KMS-11 (cell line): Measurements from ENCODE around the gene RCBTB1.

Experiments used
- H2AFZ ChIP-seq: fragments of 200-600 bp; sonication (generic); 2 replicates; pipeline ENCODE4 v1.6.1; 2016; ENCODE audit warnings: antibody characterized with exemption, mixed run types, low read depth
- H3K27ac ChIP-seq: fragments of 200-600 bp; sonication (generic); 2 replicates; pipeline ENCODE4 v1.6.1; 2016; ENCODE audit warnings: mild to moderate bottlenecking, mixed run types
- H3K27me3 ChIP-seq: fragments of 200-600 bp; sonication (generic); 2 replicates; pipeline ENCODE4 v1.6.1; 2017; ENCODE audit warnings: mild to moderate bottlenecking, low read depth, mixed run types, moderate library complexity; ENCODE audit not compliant: insufficient read depth
- H3K36me3 ChIP-seq: fragments of 200-600 bp; sonication (generic); 2 replicates; pipeline ENCODE4 v1.6.1; 2017; ENCODE audit warnings: mild to moderate bottlenecking, mixed run types; ENCODE audit not compliant: insufficient read depth
- H3K4me1 ChIP-seq: fragments of 200-600 bp; sonication (generic); 2 replicates; pipeline ENCODE4 v1.6.1; 2016; ENCODE audit warnings: mild to moderate bottlenecking, low read depth, mixed run types; ENCODE audit not compliant: poor library complexity, severe bottlenecking
- H3K4me2 ChIP-seq: fragments of 200-600 bp; sonication (generic); 2 replicates; pipeline ENCODE4 v1.7.0; 2016; ENCODE audit warnings: mild to moderate bottlenecking, mixed run types
- H3K4me3 ChIP-seq: fragments of 200-600 bp; sonication (generic); IDR thresholded peaks from 2 replicates; pipeline ENCODE4 v1.6.1; 2017; ENCODE audit warnings: low read depth, low read length, mixed read lengths; ENCODE audit not compliant: insufficient read depth
- H3K79me2 ChIP-seq: fragments of 200-600 bp; sonication (generic); 2 replicates; pipeline ENCODE4 v1.6.1; 2016; ENCODE audit warnings: low read depth, mixed run types; ENCODE audit not compliant: insufficient read depth
- H3K9ac ChIP-seq: fragments of 200-600 bp; sonication (generic); 2 replicates; pipeline ENCODE4 v1.6.1; 2016; ENCODE audit warnings: mild to moderate bottlenecking, mixed run types
- H4K20me1 ChIP-seq: fragments of 200-600 bp; sonication (generic); 2 replicates; pipeline ENCODE4 v1.6.1; 2016; ENCODE audit warnings: mild to moderate bottlenecking, mixed run types; ENCODE audit not compliant: insufficient read depth
- CTCF ChIP-seq: fragments of 200-600 bp; sonication (generic); conservative IDR thresholded peaks from 2 replicates; pipeline ENCODE4 v1.6.1; 2017; ENCODE audit warnings: low read depth, mild to moderate bottlenecking, antibody characterized with exemption, low read length, moderate library complexity, mixed read lengths

Gene RCBTB1

DNA sequence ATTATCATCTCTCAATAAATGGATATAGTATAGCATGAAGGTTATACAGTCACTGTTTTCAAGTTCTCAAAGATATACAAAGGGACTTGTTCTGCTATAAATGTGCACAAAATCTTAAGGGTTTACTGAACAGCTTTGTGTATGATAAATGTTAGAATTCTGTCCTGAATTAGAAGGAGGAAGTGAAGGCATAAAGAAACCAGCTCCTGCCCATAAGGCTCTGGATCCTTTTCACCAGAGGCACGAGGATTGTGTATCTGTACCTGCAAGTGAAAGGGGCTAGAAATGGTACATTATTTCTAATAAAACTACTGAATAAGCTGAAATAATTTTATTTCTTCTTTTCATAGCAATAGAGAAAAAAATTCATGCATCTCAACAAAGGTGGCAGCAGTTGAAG, 57.2 kb downstream of the RCBTB1 start:
- Histone ChIP-seq H3K4me2 (no peak overlapping the region), H4K20me1 (no peaks in the 10 kb centered on the region), H3K4me3 (no peak overlapping the region), H3K27ac (no peak overlapping the region), H3K4me1 (peaks cover 8% of the 10 kb centered on the region), H3K79me2 (no peaks in the 10 kb centered on the region), H2AFZ (no peak overlapping the region), H3K27me3 (no peaks in the 10 kb centered on the region), H3K36me3 (no peaks in the 10 kb centered on the region), H3K9ac (no peak overlapping the region)
- TF ChIP-seq CTCF = no peak

GRCh38 chr13:49527123-49527522, 58.2 kb downstream of the RCBTB1 start:
- no peak overlapping the region for H3K9ac ChIP-seq
- no peak overlapping the region for H3K27ac ChIP-seq
- no peak overlapping the region for H3K4me3 ChIP-seq
- no peaks in the 10 kb centered on the region for H3K4me1 ChIP-seq
- no peak overlapping the region for H3K4me2 ChIP-seq
- no peaks in the 10 kb centered on the region for H3K36me3 ChIP-seq
- no peak for TF ChIP-seq CTCF
- no peak overlapping the region for H2AFZ ChIP-seq
- no peaks in the 10 kb centered on the region for H3K79me2 ChIP-seq
- no peaks in the 10 kb centered on the region for H4K20me1 ChIP-seq
- H3K27me3 ChIP-seq = no peaks in the 10 kb centered on the region

GRCh38 chr13:49524740-49525501, 60.4 kb downstream of the RCBTB1 start:
- Histone ChIP-seq H3K27me3 (no peaks in the 10 kb centered on the region), H3K4me1 (no peaks in the 10 kb centered on the region), H3K36me3 (no peaks in the 10 kb centered on the region), H4K20me1 (no peaks in the 10 kb centered on the region), H3K27ac (no peak overlapping the region), H3K9ac (no peak overlapping the region), H2AFZ (no peak overlapping the region), H3K79me2 (no peaks in the 10 kb centered on the region), H3K4me3 (no peak overlapping the region), H3K4me2 (no peak overlapping the region)
- no peak for TF ChIP-seq CTCF

- no peaks in the 10 kb centered on the region for H3K36me3 ChIP-seq
- H3K4me2 ChIP-seq = no peak overlapping the region
- H3K27ac ChIP-seq = no peak overlapping the region
- H3K9ac ChIP-seq = no peak overlapping the region
- H3K4me3 ChIP-seq = no peak overlapping the region
- H3K79me2 ChIP-seq = no peaks in the 10 kb centered on the region
- no peak for TF ChIP-seq CTCF
- H2AFZ ChIP-seq = no peak overlapping the region
- no peaks in the 10 kb centered on the region for H4K20me1 ChIP-seq
- H3K27me3 ChIP-seq = no peaks in the 10 kb centered on the region
- H3K4me1 ChIP-seq = no peaks in the 10 kb centered on the region
These were observed 64.1 kb downstream of the RCBTB1 start for GRCh38 chr13:49521224-49521623.
